GM10266 (cell line): Measurements from ENCODE around the gene UBE2K.
A peak's percentile ranks its signal among the peaks of the same experiment; 100 is the strongest.
"Not testable (repeated sequence)": the region's sequence is repeated elsewhere in the genome, so short reads cannot be mapped to it uniquely, and the experiment has no call there.

Source experiments
- DNase-seq: peaks from one replicate; pipeline ENCODE4 v3.0.0; 2012; ENCODE audit errors: extremely low spot score
- CTCF ChIP-seq: IDR thresholded peaks from 2 replicates; pipeline ENCODE4 v1.5.1; 2012; ENCODE audit warnings: mild to moderate bottlenecking, low read depth; ENCODE audit not compliant: control insufficient read depth, insufficient read depth; ENCODE audit errors: missing control alignments

UBE2K gene

GRCh38 chr4:39697740-39698423, at the start of gene UBE2K:
Gene UBE2K, plus strand, starts transcription at chr4:39698136. Its CDS starts 192 bp downstream, at chr4:39698328.
- peak; percentile 94 for DNase-seq
- TF ChIP-seq CTCF = no peak

GRCh38 chr4:39648213-39648612, 49.7 kb upstream of the UBE2K start:
- DNase-seq = no peak
- no peak for TF ChIP-seq CTCF

GRCh38 chr4:39648827-39649558, 48.9 kb upstream of the UBE2K start:
- no peak for TF ChIP-seq CTCF
- no peak for DNase-seq

- no peak for TF ChIP-seq CTCF
- DNase-seq = no peak
Observed at GRCh38 chr4:39649639-39650265, 48.2 kb upstream of the UBE2K start.

- DNase-seq = not testable (repeated sequence)
Observed at GRCh38 chr4:39651586-39651985, 46.4 kb upstream of the UBE2K start.

- no peak for TF ChIP-seq CTCF
Observed at GRCh38 chr4:39655211-39655610, 42.7 kb upstream of the UBE2K start.

GRCh38 chr4:39655876-39656275, 42.1 kb upstream of the UBE2K start:
- no peak for DNase-seq
- no peak for TF ChIP-seq CTCF

More at GRCh38 chr4:39655211-39655610, 42.7 kb upstream of the UBE2K start:
- no peak for DNase-seq

GRCh38 chr4:39656638-39657037, 41.3 kb upstream of the UBE2K start:
- DNase-seq = not testable (repeated sequence)
